ENCODE data around the gene ZCCHC14.
"Not testable (repeated sequence)": the region's sequence is repeated elsewhere in the genome, so short reads cannot be mapped to it uniquely, and the experiment has no call there.

The ZCCHC14 gene

GRCh38 chr16:87487361-87487924 lies 5.4 kb downstream of the ZCCHC14 start:
- Histone ChIP-seq H3K4me2 (ENCODE audit: low read depth, low read length) (no peak overlapping the region), H3K4me3 (ENCODE audit: low read length) (no peak overlapping the region), H3K27ac (ENCODE audit: low read length) (no peak overlapping the region), H2AFZ (ENCODE audit: low read length) (no peak overlapping the region), H3K9me3 (replicated peaks; ENCODE audit: insufficient read depth, low read length) (no peaks in the 10 kb centered on the region), H3K79me2 (ENCODE audit: low read length) (no peaks in the 10 kb centered on the region), H3K4me1 (ENCODE audit: low read length) (no peaks in the 10 kb centered on the region), H3K9me2 (replicated peaks; ENCODE audit: insufficient read depth, low read length) (no peaks in the 10 kb centered on the region), H3K36me3 (replicated peaks; ENCODE audit: insufficient read depth, low read length) (no peaks in the 10 kb centered on the region), H3K9ac (ENCODE audit: low read length) (no peak overlapping the region), H3K27me3 (replicated peaks; ENCODE audit: insufficient read depth, low read length) (no peaks in the 10 kb centered on the region), H3F3A (ENCODE audit: insufficient read depth, low read length) (no peaks in the 10 kb centered on the region), H4K20me1 (ENCODE audit: insufficient read depth, low read length) (no peaks in the 10 kb centered on the region)
- no peak for DNase-seq
- TF ChIP-seq EZH2 (optimal IDR thresholded peaks at IDR 0.05; ENCODE audit: low read depth, low read length) (no peak), EZH2phosphoT487 (IDR thresholded peaks at IDR 0.05; ENCODE audit: low read length) (no peak)

GRCh38 chr16:87486713-87487247 lies 6.0 kb downstream of the ZCCHC14 start:
- DNase-seq: no peak
- TF ChIP-seq EZH2 (optimal IDR thresholded peaks at IDR 0.05; ENCODE audit: low read depth, low read length): no peak
- TF ChIP-seq CTCF (IDR thresholded peaks at IDR 0.05; ENCODE audit: low read length): no peak
- no peak for TF ChIP-seq EZH2phosphoT487 (IDR thresholded peaks at IDR 0.05; ENCODE audit: low read length)
- H3K9me2 ChIP-seq (replicated peaks; ENCODE audit: insufficient read depth, low read length): no peaks in the 10 kb centered on the region
- no peak overlapping the region for H3K4me3 ChIP-seq (ENCODE audit: low read length)
- no peaks in the 10 kb centered on the region for H4K20me1 ChIP-seq (ENCODE audit: insufficient read depth, low read length)
- no peak overlapping the region for H3K9ac ChIP-seq (ENCODE audit: low read length)
- H3K79me2 ChIP-seq (ENCODE audit: low read length): no peaks in the 10 kb centered on the region
- no peaks in the 10 kb centered on the region for H3K4me1 ChIP-seq (ENCODE audit: low read length)
- no peak overlapping the region for H3K4me2 ChIP-seq (ENCODE audit: low read depth, low read length)
- no peak overlapping the region for H2AFZ ChIP-seq (ENCODE audit: low read length)
- H3K27me3 ChIP-seq (replicated peaks; ENCODE audit: insufficient read depth, low read length): no peaks in the 10 kb centered on the region
- H3K36me3 ChIP-seq (replicated peaks; ENCODE audit: insufficient read depth, low read length): no peaks in the 10 kb centered on the region
- H3F3A ChIP-seq (ENCODE audit: insufficient read depth, low read length): no peaks in the 10 kb centered on the region
- no peaks in the 10 kb centered on the region for H3K9me3 ChIP-seq (replicated peaks; ENCODE audit: insufficient read depth, low read length)
- no peak overlapping the region for H3K27ac ChIP-seq (ENCODE audit: low read length)

- TF ChIP-seq CTCF (IDR thresholded peaks at IDR 0.05; ENCODE audit: low read length) (no peak), EZH2 (optimal IDR thresholded peaks at IDR 0.05; ENCODE audit: low read depth, low read length) (no peak), EZH2phosphoT487 (IDR thresholded peaks at IDR 0.05; ENCODE audit: low read length) (no peak)
- Histone ChIP-seq H4K20me1 (ENCODE audit: insufficient read depth, low read length) (no peaks in the 10 kb centered on the region), H3K4me1 (ENCODE audit: low read length) (no peaks in the 10 kb centered on the region), H3K9me3 (replicated peaks; ENCODE audit: insufficient read depth, low read length) (no peaks in the 10 kb centered on the region), H3K36me3 (replicated peaks; ENCODE audit: insufficient read depth, low read length) (no peaks in the 10 kb centered on the region), H2AFZ (ENCODE audit: low read length) (no peak overlapping the region), H3F3A (ENCODE audit: insufficient read depth, low read length) (no peaks in the 10 kb centered on the region), H3K27me3 (replicated peaks; ENCODE audit: insufficient read depth, low read length) (no peaks in the 10 kb centered on the region), H3K9me2 (replicated peaks; ENCODE audit: insufficient read depth, low read length) (no peaks in the 10 kb centered on the region), H3K9ac (ENCODE audit: low read length) (no peak overlapping the region), H3K4me2 (ENCODE audit: low read depth, low read length) (no peak overlapping the region), H3K79me2 (ENCODE audit: low read length) (no peaks in the 10 kb centered on the region), H3K4me3 (ENCODE audit: low read length) (no peak overlapping the region), H3K27ac (ENCODE audit: low read length) (no peak overlapping the region)
- DNase-seq: no peak
Observed at GRCh38 chr16:87486282-87486681, 6.5 kb downstream of the ZCCHC14 start.

- H3K4me3 ChIP-seq (ENCODE audit: low read length); H3K9me3 ChIP-seq (replicated peaks; ENCODE audit: insufficient read depth, low read length); H3K9ac ChIP-seq (ENCODE audit: low read length); H3F3A ChIP-seq (ENCODE audit: insufficient read depth, low read length); H3K9me2 ChIP-seq (replicated peaks; ENCODE audit: insufficient read depth, low read length); H4K20me1 ChIP-seq (ENCODE audit: insufficient read depth, low read length); H3K36me3 ChIP-seq (replicated peaks; ENCODE audit: insufficient read depth, low read length); DNase-seq; H2AFZ ChIP-seq (ENCODE audit: low read length); H3K4me2 ChIP-seq (ENCODE audit: low read depth, low read length); H3K4me1 ChIP-seq (ENCODE audit: low read length); H3K27me3 ChIP-seq (replicated peaks; ENCODE audit: insufficient read depth, low read length); H3K79me2 ChIP-seq (ENCODE audit: low read length); H3K27ac ChIP-seq (ENCODE audit: low read length): not testable (repeated sequence)
Observed at GRCh38 chr16:87485792-87486191, 7.0 kb downstream of the ZCCHC14 start.
